T-cell (primary cell): ENCODE measurements around the gene STK31. TPM values are rescaled to one million over a fixed set of nuclear protein-coding genes. Genes with fewer than 3 reads are reported as not detected.
A peak's percentile ranks its signal among the peaks of the same experiment; 100 is the strongest.
"Not testable (repeated sequence)": the region's sequence is repeated elsewhere in the genome, so short reads cannot be mapped to it uniquely, and the experiment has no call there.

Experiments used
- ATAC-seq, 4 experiments: fragments of 200-7000 bp in 3 of 4; fragments of 150-1000 bp in 1 of 4; cut with Tn5 transposase; replicated peaks in 1 of 4; 1 replicate in 3 of 4; 2 replicates in 1 of 4; pipeline ENCODE4 v1.10.0; 2021; ENCODE audit warnings: moderate library complexity in 3 of 4, mild to moderate bottlenecking in 2 of 4, moderate number of reproducible peaks in 1 of 4
- CTCF ChIA-PET, 2 donors: fragments of 300-600 bp; sonication (Branson Sonifier 250); formaldehyde crosslinking; loops; one replicate each; lab custom pipeline; 2022; ENCODE audit warnings: antibody characterized with exemption in 2 of 2; lab: Charles Lee
- POLR2A ChIA-PET, 2 donors: fragments of 300-600 bp; sonication (Branson Sonifier 250); formaldehyde crosslinking; loops; one replicate each; lab custom pipeline; 2022; ENCODE audit warnings: antibody characterized with exemption in 2 of 2; lab: Charles Lee
- DNase-seq, 35 experiments: peaks; one replicate each; pipeline versions ENCODE4 v3.0.0 to v3.0.0-alpha.2; 2013 to 2023
- H3K27ac ChIP-seq: one replicate; pipeline ENCODE4 v1.5.1; 2013; ENCODE audit warnings: low read length
- H3K27me3 ChIP-seq, 2 experiments: replicated peaks in 1 of 2; 1 replicate in 1 of 2; 2 replicates in 1 of 2; pipeline versions ENCODE4 v1.6.1 to v1.7.0; 2013; ENCODE audit warnings: low read length in 1 of 2, mixed read lengths in 1 of 2; ENCODE audit not compliant: control insufficient read depth in 2 of 2, insufficient read depth in 2 of 2; ENCODE audit errors: extremely low read depth in 1 of 2
- H3K36me3 ChIP-seq, 2 donors: 1 replicate in 1 of 2; 2 replicates in 1 of 2; pipeline versions ENCODE4 v1.6.1 to v1.7.0; 2013; ENCODE audit warnings: low read length in 1 of 2; ENCODE audit not compliant: control insufficient read depth in 2 of 2, insufficient read depth in 1 of 2; ENCODE audit errors: extremely low read depth in 1 of 2
- H3K4me1 ChIP-seq, 2 experiments: 1 replicate in 1 of 2; 2 replicates in 1 of 2; pipeline versions ENCODE4 v1.6.1 to v1.7.0; 2013; ENCODE audit warnings: low read length in 2 of 2, mixed read lengths in 1 of 2; ENCODE audit not compliant: insufficient read depth in 2 of 2, control insufficient read depth in 1 of 2; ENCODE audit errors: extremely low read depth in 1 of 2
- H3K4me3 ChIP-seq, 2 donors: 1 replicate in 1 of 2; 2 replicates in 1 of 2; pipeline versions ENCODE4 v1.5.1 to v1.7.0; 2013; ENCODE audit warnings: mild to moderate bottlenecking in 2 of 2, low read length in 1 of 2, moderate library complexity in 1 of 2; ENCODE audit not compliant: control insufficient read depth in 1 of 2; ENCODE audit errors: extremely low read depth in 1 of 2
- H3K9me3 ChIP-seq: 2 replicates; pipeline ENCODE4 v1.7.0; 2013
- H3K27ac Mint-ChIP-seq, 2 donors: one replicate each; pipeline ENCODE4 v1.8.0; 2020 to 2021; ENCODE audit warnings: mild to moderate bottlenecking in 2 of 2, mixed read lengths in 2 of 2
- H3K27me3 Mint-ChIP-seq, 2 donors: one replicate each; pipeline ENCODE4 v1.8.0; 2021 to 2022; ENCODE audit warnings: mixed read lengths in 2 of 2
- H3K36me3 Mint-ChIP-seq: one replicate; pipeline ENCODE4 v1.8.0; 2021; ENCODE audit warnings: mixed read lengths
- H3K4me1 Mint-ChIP-seq, 3 donors: one replicate each; pipeline ENCODE4 v1.8.0; 2020 to 2022; ENCODE audit warnings: mixed read lengths in 3 of 3, mild to moderate bottlenecking in 1 of 3
- H3K4me3 Mint-ChIP-seq, 3 donors: one replicate each; pipeline ENCODE4 v1.8.0; 2020 to 2022; ENCODE audit warnings: mild to moderate bottlenecking in 3 of 3, mixed read lengths in 3 of 3, moderate library complexity in 3 of 3
- H3K9me3 Mint-ChIP-seq, 3 donors: one replicate each; pipeline ENCODE4 v1.8.0; 2020 to 2022; ENCODE audit warnings: mixed read lengths in 3 of 3
- WGBS: methylation state at CpG from one replicate; pipeline ENCODE4 v1.1.5; 2013; ENCODE audit warnings: missing lambda C conversion rate; ENCODE audit not compliant: insufficient coverage; 5-methylcytosine and 5-hydroxymethylcytosine counted together
- total RNA-seq, 35 experiments: library from RNA in 6 of 35; stranded (reverse) in 6 of 35; fragments of 120-200 nt in 1 of 35; gene quantifications; one replicate each; pipeline versions ENCODE4 v1.2.1 to v1.2.4 and lab custom pipeline; 2013 to 2026

The STK31 gene
- total RNA-seq, 5 donors from 2014 or later (not counting 1 experiment from before 2014, with no cell fraction given), result 0.25 to 0.83 (median 0.30) TPM

DNA sequence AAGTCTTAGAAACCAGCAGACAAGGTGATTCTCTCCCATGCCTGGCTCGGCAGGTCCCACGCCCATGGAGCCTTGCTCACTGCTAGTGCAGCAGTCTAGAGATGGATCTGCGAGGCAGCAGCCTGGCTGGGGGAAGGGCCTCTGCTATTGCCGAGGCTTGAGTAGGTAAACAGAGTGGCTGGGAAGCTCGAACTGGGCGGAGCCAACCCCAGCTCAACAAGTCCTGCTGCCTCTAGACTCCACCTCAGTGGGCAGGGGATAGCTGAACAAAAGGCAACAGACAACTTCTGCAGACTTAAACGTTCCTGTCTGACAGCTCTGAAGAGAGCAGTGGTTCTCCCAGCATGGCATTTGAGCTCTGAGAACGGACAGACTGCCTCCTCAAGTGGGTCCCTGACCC, 134.8 kb downstream of the STK31 start:
- WGBS, result 57% methylated on average over 3 of the region's 8 CpGs
- H3K9me3 ChIP-seq, H3K4me1 ChIP-seq, POLR2A ChIA-PET, H3K4me1 Mint-ChIP-seq, H3K36me3 Mint-ChIP-seq, DNase-seq, CTCF ChIA-PET, H3K4me3 ChIP-seq, ATAC-seq, H3K27ac Mint-ChIP-seq, H3K27ac ChIP-seq, H3K4me3 Mint-ChIP-seq, H3K36me3 ChIP-seq: not testable (repeated sequence)
- peaks cover 0 to 16% of the 10 kb centered on the region in 2 experiments for H3K27me3 ChIP-seq
- Mint-ChIP-seq H3K9me3 (peaks cover 17 to 49% (median 25%) of the 10 kb centered on the region in 3 donors), H3K27me3 (peaks cover 14% of the 10 kb centered on the region in 2 donors)

DNA sequence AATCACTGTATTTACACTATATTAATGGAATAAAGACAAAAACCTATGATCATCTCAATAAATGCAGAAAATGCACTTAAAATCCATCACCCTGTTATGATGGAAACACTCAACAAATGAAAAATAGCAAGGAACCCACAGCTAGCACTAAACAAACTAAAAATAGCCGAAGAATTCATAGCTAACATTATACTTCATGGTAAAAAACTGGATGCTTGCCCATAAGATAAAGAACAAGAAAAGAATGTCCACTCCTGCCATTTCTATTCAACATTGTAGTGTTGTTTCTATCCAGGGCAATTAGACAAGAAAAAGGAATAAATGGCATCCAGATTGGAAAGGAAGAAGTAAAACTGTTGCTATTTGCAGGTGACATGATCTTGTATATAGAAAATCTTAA, 142.1 kb downstream of the STK31 start:
- ChIA-PET CTCF (no interaction called here), POLR2A (no interaction called here)
- Histone ChIP-seq H3K4me3 (no peak overlapping the region), H3K27ac (no peak overlapping the region), H3K4me1 (no peaks in the 10 kb centered on the region), H3K36me3 (no peaks in the 10 kb centered on the region), H3K27me3 (no peaks in the 10 kb centered on the region), H3K9me3 (no peaks in the 10 kb centered on the region)
- no peak overlapping the region for H3K27ac Mint-ChIP-seq
- DNase-seq (no peak), ATAC-seq (no peak)
- no peaks in the 10 kb centered on the region for H3K36me3 Mint-ChIP-seq
- peaks cover 0 to 6% of the 10 kb centered on the region in 2 donors for H3K27me3 Mint-ChIP-seq
- H3K4me3 Mint-ChIP-seq, result no peak overlapping the region
- H3K4me1 Mint-ChIP-seq, result no peaks in the 10 kb centered on the region
- no CpG with 5 or more reads among the region's 1 CpG for WGBS
- H3K9me3 Mint-ChIP-seq, result peaks cover 4 to 21% (median 7%) of the 10 kb centered on the region in 3 donors

DNA sequence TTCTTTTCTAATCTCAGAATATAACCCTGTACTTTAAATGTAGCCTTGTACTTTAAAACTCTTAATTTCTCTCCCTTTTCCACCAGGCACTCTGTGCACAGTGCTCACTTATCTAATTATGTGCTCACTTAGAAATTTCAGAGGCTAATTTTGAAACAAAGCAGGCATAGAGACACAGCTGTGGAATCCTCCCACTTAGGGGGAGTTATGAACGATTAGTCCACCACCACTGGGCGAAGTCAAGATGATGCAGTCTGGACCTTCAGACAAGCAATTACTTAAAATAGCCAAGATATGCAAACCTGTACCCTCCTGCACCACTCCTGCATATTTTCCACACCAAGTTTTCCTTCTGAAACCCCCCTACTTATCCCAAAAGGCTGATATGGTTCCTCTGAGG, 143.0 kb downstream of the STK31 start:
- H3K9me3 ChIP-seq, result no peaks in the 10 kb centered on the region
- peaks cover 0 to 3% of the 10 kb centered on the region in 2 donors for H3K27me3 Mint-ChIP-seq
- H3K4me3 ChIP-seq, result no peak overlapping the region
- POLR2A ChIA-PET, result interaction anchor here in 1 of 2 donors (0.6 kb wide), 1 partner anchor 382 kb away, joined by 3 read pairs; no protein-coding TSS in a partner anchor
- no peaks in the 10 kb centered on the region for H3K36me3 Mint-ChIP-seq
- H3K4me1 Mint-ChIP-seq, result no peaks in the 10 kb centered on the region
- peaks cover 0 to 20% (median 4%) of the 10 kb centered on the region in 3 donors for H3K9me3 Mint-ChIP-seq
- no peak for DNase-seq
- WGBS, result no CpG with 5 or more reads among the region's 2 CpGs
- CTCF ChIA-PET, result no interaction called here
- H3K27ac Mint-ChIP-seq, result no peak overlapping the region
- no peaks in the 10 kb centered on the region for H3K36me3 ChIP-seq
- no peak overlapping the region for H3K4me3 Mint-ChIP-seq
- H3K27ac ChIP-seq, result no peak overlapping the region
- ATAC-seq, result no peak
- no peaks in the 10 kb centered on the region for H3K27me3 ChIP-seq
- no peaks in the 10 kb centered on the region for H3K4me1 ChIP-seq

DNA sequence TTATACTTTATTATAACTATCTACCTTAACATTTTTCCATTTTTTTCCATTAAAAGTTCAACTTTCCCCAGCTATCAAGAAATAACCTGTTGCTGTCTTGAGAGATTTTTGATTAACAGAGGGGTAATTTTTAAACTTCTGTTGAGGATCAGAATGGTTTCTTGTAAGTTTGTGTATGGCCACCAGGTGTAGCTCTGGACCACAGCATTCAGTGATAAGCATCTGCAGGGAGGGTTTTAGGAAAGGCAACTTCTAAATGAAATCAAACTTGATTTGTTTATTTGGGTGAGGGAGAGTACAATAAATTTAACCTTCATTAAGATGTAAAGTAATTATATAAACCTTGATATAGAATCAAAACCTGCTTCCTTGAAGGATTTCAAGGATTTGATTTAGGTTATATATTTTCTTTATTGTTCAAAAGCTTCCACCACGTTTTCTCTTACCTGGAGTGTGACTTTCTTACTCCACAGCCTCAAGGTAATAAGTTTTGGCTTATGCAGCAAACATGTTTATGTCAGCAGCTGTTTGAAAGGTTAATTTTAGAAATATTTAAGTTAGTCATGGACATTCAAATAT, 153.3 kb downstream of the STK31 start:
- H3K4me1 Mint-ChIP-seq, result no peaks in the 10 kb centered on the region
- WGBS, result no CpG with 5 or more reads among the region's 1 CpG
- peaks cover 0 to 2% of the 10 kb centered on the region in 2 experiments for H3K27me3 ChIP-seq
- peaks cover 0 to 5% of the 10 kb centered on the region in 2 donors for H3K27me3 Mint-ChIP-seq
- no peaks in the 10 kb centered on the region for H3K9me3 ChIP-seq
- no peak overlapping the region for H3K4me3 ChIP-seq
- no peak overlapping the region for H3K27ac ChIP-seq
- H3K4me3 Mint-ChIP-seq, result no peak overlapping the region
- H3K9me3 Mint-ChIP-seq, result no peaks in the 10 kb centered on the region
- ChIA-PET POLR2A (no interaction called here), CTCF (interaction anchor here in 1 of 2 donors (0.6 to 2.1 kb wide), 4 partner anchors 254 to 803 kb away, joined by 3 to 6 read pairs (median 4); no protein-coding TSS in a partner anchor)
- no peak overlapping the region for H3K27ac Mint-ChIP-seq
- no peak for ATAC-seq
- H3K36me3 Mint-ChIP-seq, result no peaks in the 10 kb centered on the region
- no peaks in the 10 kb centered on the region for H3K4me1 ChIP-seq
- DNase-seq, result peak in 4 of 35 experiments; percentile 0 to 47 (median 3)
- H3K36me3 ChIP-seq, result no peaks in the 10 kb centered on the region

GRCh38 chr7:23864973-23865372, 155.0 kb downstream of the STK31 start:
- peaks cover 11 to 20% of the 10 kb centered on the region in 2 donors for H3K27me3 Mint-ChIP-seq

GRCh38 chr7:23873306-23873705, 163.3 kb downstream of the STK31 start:
- CTCF ChIA-PET, result interaction anchor here (0.6 kb wide), 2 partner anchors 181 to 1230 kb away, joined by 3 read pairs; no protein-coding TSS in a partner anchor
- peaks cover 0 to 7% (median 3%) of the 10 kb centered on the region in 3 donors for H3K9me3 Mint-ChIP-seq

More at GRCh38 chr7:23864973-23865372, 155.0 kb downstream of the STK31 start:
- no peak overlapping the region for H3K4me3 ChIP-seq
- peaks cover 0 to 2% of the 10 kb centered on the region in 2 experiments for H3K27me3 ChIP-seq
- CTCF ChIA-PET, result interaction anchor here in 1 of 2 donors (0.6 kb wide), 1 partner anchor 453 kb away, joined by 11 read pairs; no protein-coding TSS in a partner anchor
- H3K4me1 ChIP-seq, result no peaks in the 10 kb centered on the region
- WGBS, result no CpG with 5 or more reads among the region's 3 CpGs
- H3K36me3 Mint-ChIP-seq, result no peaks in the 10 kb centered on the region
- no peak overlapping the region for H3K27ac Mint-ChIP-seq
- H3K9me3 Mint-ChIP-seq, result no peaks in the 10 kb centered on the region
- H3K9me3 ChIP-seq, result no peaks in the 10 kb centered on the region
- DNase-seq (no peak), ATAC-seq (no peak)
- no peaks in the 10 kb centered on the region for H3K36me3 ChIP-seq
- no peaks in the 10 kb centered on the region for H3K4me1 Mint-ChIP-seq
- no peak overlapping the region for H3K4me3 Mint-ChIP-seq
- no peak overlapping the region for H3K27ac ChIP-seq
- POLR2A ChIA-PET, result interaction anchor here in 1 of 2 donors (0.6 kb wide), 1 partner anchor 1651 kb away, joined by 3 read pairs; no protein-coding TSS in a partner anchor

More at GRCh38 chr7:23873306-23873705, 163.3 kb downstream of the STK31 start:
- Mint-ChIP-seq H3K27ac (no peak overlapping the region), H3K36me3 (no peaks in the 10 kb centered on the region), H3K4me3 (no peak overlapping the region), H3K27me3 (peaks cover 20 to 37% of the 10 kb centered on the region in 2 donors), H3K4me1 (no peaks in the 10 kb centered on the region)
- H3K4me1 ChIP-seq, result no peaks in the 10 kb centered on the region
- H3K36me3 ChIP-seq, result no peaks in the 10 kb centered on the region
- H3K4me3 ChIP-seq, result no peak overlapping the region
- no peaks in the 10 kb centered on the region for H3K9me3 ChIP-seq
- ATAC-seq, result no peak
- H3K27ac ChIP-seq, result no peak overlapping the region
- POLR2A ChIA-PET, result no interaction called here
- peaks cover 0 to 2% of the 10 kb centered on the region in 2 experiments for H3K27me3 ChIP-seq
- DNase-seq, result no peak
- whole genome bisulfite sequencing, result no CpG with 5 or more reads among the region's 1 CpG
